GM21528 (cell line): ENCODE measurements around the gene CD99L2.

Source experiments
- ATAC-seq: cut with Tn5 transposase; IDR thresholded peaks from one replicate; pipeline ENCODE4 v1.9.1; 2021; ENCODE audit warnings: mild to moderate bottlenecking, moderate library complexity; ENCODE audit not compliant: unreplicated experiment, low FRiP score

The CD99L2 gene

GRCh38 chrX:150898343-150899190, at the start of gene CD99L2:
CD99L2 (minus strand) TSS chrX:150898668; CDS start chrX:150898588, 80 bp downstream.
- ATAC-seq, result peak; percentile 82

GRCh38 chrX:150944233-150944632, 45.8 kb upstream of the CD99L2 start:
- ATAC-seq, result no peak

- ATAC-seq, result no peak
These were observed 44.6 kb upstream of the CD99L2 start for GRCh38 chrX:150942942-150943594.

- no peak for ATAC-seq
These were observed 43.1 kb upstream of the CD99L2 start for GRCh38 chrX:150941580-150941979.

GRCh38 chrX:150940844-150941495, 42.5 kb upstream of the CD99L2 start:
- ATAC-seq, result no peak

GRCh38 chrX:150936556-150936955, 38.1 kb upstream of the CD99L2 start:
- no peak for ATAC-seq

GRCh38 chrX:150935467-150935866, 37.0 kb upstream of the CD99L2 start:
- ATAC-seq, result no peak

GRCh38 chrX:150934453-150934852, 36.0 kb upstream of the CD99L2 start:
- no peak for ATAC-seq

- ATAC-seq, result no peak
These were observed 35.5 kb upstream of the CD99L2 start for GRCh38 chrX:150933945-150934350.

GRCh38 chrX:150929058-150929457, 30.6 kb upstream of the CD99L2 start:
- no peak for ATAC-seq

GRCh38 chrX:150926791-150927190, 28.3 kb upstream of the CD99L2 start:
- ATAC-seq, result no peak

- ATAC-seq, result no peak
These were observed 27.8 kb upstream of the CD99L2 start for GRCh38 chrX:150926304-150926703.

- ATAC-seq, result no peak
These were observed 20.9 kb upstream of the CD99L2 start for GRCh38 chrX:150919401-150919800.

- no peak for ATAC-seq
These were observed 15.0 kb upstream of the CD99L2 start for GRCh38 chrX:150913511-150913910.

- no peak for ATAC-seq
These were observed 9.0 kb upstream of the CD99L2 start for GRCh38 chrX:150907474-150907873.

GRCh38 chrX:150906694-150907093, 8.2 kb upstream of the CD99L2 start:
- no peak for ATAC-seq

GRCh38 chrX:150905293-150905692, 6.8 kb upstream of the CD99L2 start:
- ATAC-seq, result no peak

- no peak for ATAC-seq
These were observed 4.6 kb upstream of the CD99L2 start for GRCh38 chrX:150903110-150903508.

GRCh38 chrX:150902434-150903109, 4.1 kb upstream of the CD99L2 start:
- no peak for ATAC-seq

- ATAC-seq, result peak; percentile 60
These were observed 806 bp upstream of the CD99L2 start for GRCh38 chrX:150899191-150899757.
